Common myeloid progenitor, CD34-positive (primary cell): ENCODE data around the gene GASK1A.

Source experiments
- CTCF ChIA-PET: fragments of 350-600 bp; sonication (Branson Sonifier 250); formaldehyde crosslinking; loops from one replicate; lab custom pipeline; 2021; ENCODE audit warnings: antibody characterized with exemption; lab: Charles Lee
- POLR2A ChIA-PET: fragments of 350-600 bp; sonication (Branson Sonifier 250); formaldehyde crosslinking; loops from one replicate; lab custom pipeline; 2021; ENCODE audit warnings: antibody characterized with exemption; lab: Charles Lee
- DNase-seq, 3 donors: peaks; one replicate each; pipeline versions ENCODE4 v3.0.0 to v3.0.0-alpha.2; 2013
- H3K27ac ChIP-seq, 2 experiments: 1 replicate in 1 of 2; 2 replicates in 1 of 2; pipeline ENCODE4 v1.7.0; 2013; ENCODE audit warnings: inconsistent platforms in 2 of 2, low read length in 2 of 2, mild to moderate bottlenecking in 2 of 2, low read depth in 1 of 2, moderate library complexity in 1 of 2; ENCODE audit not compliant: severe bottlenecking in 2 of 2, insufficient read depth in 1 of 2, poor library complexity in 1 of 2
- H3K27me3 ChIP-seq, 5 experiments: replicated peaks in 2 of 5; 1 replicate in 3 of 5; 2 replicates in 2 of 5; pipeline versions ENCODE4 v1.6.1 to v1.7.0; 2013; ENCODE audit warnings: low read length in 4 of 5, mild to moderate bottlenecking in 2 of 5, moderate library complexity in 2 of 5, inconsistent platforms in 1 of 5; ENCODE audit not compliant: insufficient read depth in 5 of 5, control insufficient read depth in 4 of 5
- H3K36me3 ChIP-seq, 4 experiments: 1 replicate in 2 of 4; 2 replicates in 2 of 4; pipeline versions ENCODE4 v1.6.1 to v1.7.0; 2013; ENCODE audit warnings: low read length in 3 of 4, control low read depth in 1 of 4, mild to moderate bottlenecking in 1 of 4; ENCODE audit not compliant: control insufficient read depth in 4 of 4, insufficient read depth in 4 of 4
- H3K4me1 ChIP-seq, 4 experiments: 1 replicate in 3 of 4; 2 replicates in 1 of 4; pipeline versions ENCODE4 v1.6.1 to v1.7.1; 2013; ENCODE audit warnings: low read length in 3 of 4, mild to moderate bottlenecking in 3 of 4, control low read depth in 1 of 4, inconsistent platforms in 1 of 4, moderate library complexity in 1 of 4; ENCODE audit not compliant: control insufficient read depth in 4 of 4, insufficient read depth in 4 of 4; ENCODE audit errors: control extremely low read depth in 1 of 4
- H3K4me3 ChIP-seq, 7 experiments: 1 replicate in 4 of 7; 2 replicates in 3 of 7; pipeline versions ENCODE4 v1.5.1 to v1.7.0; 2013; ENCODE audit warnings: mild to moderate bottlenecking in 7 of 7, low read length in 6 of 7, moderate library complexity in 6 of 7, inconsistent platforms in 2 of 7, low read depth in 2 of 7, control low read depth in 1 of 7; ENCODE audit not compliant: insufficient read depth in 4 of 7, control insufficient read depth in 1 of 7; ENCODE audit errors: extremely low read depth in 1 of 7
- H3K9me3 ChIP-seq, 5 experiments: 1 replicate in 4 of 5; 2 replicates in 1 of 5; pipeline versions ENCODE4 v1.6.1 to v1.7.1; 2013; ENCODE audit warnings: low read length in 4 of 5, mild to moderate bottlenecking in 2 of 5, inconsistent platforms in 1 of 5, low read depth in 1 of 5, moderate library complexity in 1 of 5; ENCODE audit not compliant: control insufficient read depth in 4 of 5, insufficient read depth in 2 of 5; ENCODE audit errors: control extremely low read depth in 1 of 5
- whole genome bisulfite sequencing: methylation state at CpG from one replicate; pipeline ENCODE4 v1.1.5; 2013; ENCODE audit not compliant: insufficient coverage; 5-methylcytosine and 5-hydroxymethylcytosine counted together

GASK1A gene

DNA sequence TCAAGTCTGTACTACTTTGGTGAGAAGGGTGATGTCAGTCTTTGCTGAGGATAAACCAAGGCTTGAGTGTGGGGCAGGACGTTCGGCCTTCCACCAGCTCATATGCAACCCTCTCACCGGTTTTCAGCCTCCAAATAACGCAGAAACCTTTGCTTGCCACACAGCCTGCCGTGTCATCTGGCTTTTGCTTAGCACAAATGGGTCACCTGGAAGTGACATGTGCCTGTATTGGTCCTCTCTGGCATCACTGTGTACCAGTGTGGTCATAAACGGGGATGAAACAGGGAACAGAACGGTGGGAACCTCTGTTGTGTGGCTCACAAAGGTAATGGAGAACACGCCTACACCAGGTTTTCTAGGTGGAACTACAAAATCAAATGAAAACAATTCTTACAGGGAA is 119.7 kb downstream of the GASK1A start:
- CTCF ChIA-PET = interaction anchor here (1.1 to 1.3 kb wide), 3 partner anchors 16 to 137 kb away, joined by 3 read pairs; no protein-coding TSS in a partner anchor
- H3K27ac ChIP-seq = no peak overlapping the region
- POLR2A ChIA-PET = no interaction called here
- no peaks in the 10 kb centered on the region for H3K27me3 ChIP-seq
- no peak overlapping the region for H3K4me3 ChIP-seq
- H3K4me1 ChIP-seq = no peaks in the 10 kb centered on the region
- no peak for DNase-seq
- 98% methylated on average over 8 of the region's 8 CpGs for WGBS
- no peaks in the 10 kb centered on the region for H3K9me3 ChIP-seq
- no peaks in the 10 kb centered on the region for H3K36me3 ChIP-seq

DNA sequence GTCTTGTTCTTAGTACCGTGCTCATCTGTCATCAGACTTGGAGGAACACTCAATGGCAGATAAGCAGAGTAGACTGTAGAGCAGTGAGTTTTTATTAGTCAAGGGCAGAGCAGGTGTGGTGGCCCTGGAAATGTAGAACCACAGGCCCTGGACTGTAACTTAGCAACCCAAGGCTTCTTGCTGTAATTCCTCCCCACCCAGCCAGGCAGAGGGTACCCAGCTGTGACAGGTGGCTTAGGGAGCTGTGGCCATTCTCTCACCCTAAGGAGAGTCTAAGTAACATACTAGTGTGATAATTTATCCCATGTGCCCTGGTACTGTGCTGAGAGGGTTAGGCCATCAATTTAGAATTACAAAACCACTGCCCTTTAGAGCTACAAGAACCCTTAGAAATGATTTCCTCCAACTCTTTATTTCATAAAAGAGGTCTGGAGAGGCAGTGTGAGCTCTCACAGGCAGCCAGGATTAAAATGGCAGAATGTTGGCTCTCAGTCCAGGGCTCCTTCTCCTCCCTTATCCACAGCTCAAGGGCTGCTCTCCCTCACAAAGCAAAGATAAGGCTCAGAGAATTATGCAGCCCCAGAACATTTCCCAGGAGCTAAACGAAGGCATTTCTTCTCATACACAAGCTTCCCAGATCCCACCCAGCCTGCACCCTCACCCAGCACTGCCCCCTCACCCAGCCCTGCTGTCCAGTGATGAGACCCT is 123.8 kb downstream of the GASK1A start:
- 100% methylated on average over 2 of the region's 2 CpGs for WGBS
- POLR2A ChIA-PET = no interaction called here

DNA sequence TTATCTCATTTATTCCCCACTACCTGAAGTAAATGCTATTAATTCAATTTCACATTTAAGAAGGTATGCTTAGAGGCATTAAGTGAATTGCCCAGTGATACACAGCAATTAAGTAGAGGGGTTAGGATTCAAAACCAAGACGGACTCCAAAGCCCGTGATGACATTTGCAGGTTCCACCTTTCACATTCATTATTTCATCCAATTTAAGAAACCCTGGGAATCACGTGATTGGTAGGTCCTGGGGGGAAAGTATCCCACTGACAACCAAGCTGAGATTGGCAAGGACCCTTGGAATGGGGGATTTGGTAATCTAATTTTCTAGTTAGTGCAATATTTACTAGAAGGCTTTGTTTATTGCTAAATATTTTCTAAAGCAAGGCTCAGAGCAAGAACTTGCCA is 124.9 kb downstream of the GASK1A start:
- Histone ChIP-seq H3K9me3 (no peaks in the 10 kb centered on the region), H3K4me1 (peaks cover 0 to 12% (median 10%) of the 10 kb centered on the region in 4 experiments), H3K27me3 (peaks cover 0 to 2% (median 0%) of the 10 kb centered on the region in 5 experiments), H3K36me3 (no peaks in the 10 kb centered on the region), H3K27ac (no peak overlapping the region), H3K4me3 (no peak overlapping the region)
- 100% methylated on average over 1 of the region's 3 CpGs for WGBS
- no peak for DNase-seq
- POLR2A ChIA-PET = no interaction called here
- CTCF ChIA-PET = no interaction called here

More for the DNA sequence above, 123.8 kb downstream of the GASK1A start:
- H3K27me3 ChIP-seq = peaks cover 0 to 2% (median 0%) of the 10 kb centered on the region in 5 experiments
- CTCF ChIA-PET = interaction anchor here (1.0 to 1.5 kb wide), 2 partner anchors 11 to 17 kb away, joined by 4 read pairs; no protein-coding TSS in a partner anchor
- DNase-seq = no peak
- no peak overlapping the region for H3K27ac ChIP-seq
- no peak overlapping the region for H3K4me3 ChIP-seq
- H3K36me3 ChIP-seq = no peaks in the 10 kb centered on the region
- no peaks in the 10 kb centered on the region for H3K9me3 ChIP-seq
- H3K4me1 ChIP-seq = peaks cover 0 to 12% (median 10%) of the 10 kb centered on the region in 4 experiments

DNA sequence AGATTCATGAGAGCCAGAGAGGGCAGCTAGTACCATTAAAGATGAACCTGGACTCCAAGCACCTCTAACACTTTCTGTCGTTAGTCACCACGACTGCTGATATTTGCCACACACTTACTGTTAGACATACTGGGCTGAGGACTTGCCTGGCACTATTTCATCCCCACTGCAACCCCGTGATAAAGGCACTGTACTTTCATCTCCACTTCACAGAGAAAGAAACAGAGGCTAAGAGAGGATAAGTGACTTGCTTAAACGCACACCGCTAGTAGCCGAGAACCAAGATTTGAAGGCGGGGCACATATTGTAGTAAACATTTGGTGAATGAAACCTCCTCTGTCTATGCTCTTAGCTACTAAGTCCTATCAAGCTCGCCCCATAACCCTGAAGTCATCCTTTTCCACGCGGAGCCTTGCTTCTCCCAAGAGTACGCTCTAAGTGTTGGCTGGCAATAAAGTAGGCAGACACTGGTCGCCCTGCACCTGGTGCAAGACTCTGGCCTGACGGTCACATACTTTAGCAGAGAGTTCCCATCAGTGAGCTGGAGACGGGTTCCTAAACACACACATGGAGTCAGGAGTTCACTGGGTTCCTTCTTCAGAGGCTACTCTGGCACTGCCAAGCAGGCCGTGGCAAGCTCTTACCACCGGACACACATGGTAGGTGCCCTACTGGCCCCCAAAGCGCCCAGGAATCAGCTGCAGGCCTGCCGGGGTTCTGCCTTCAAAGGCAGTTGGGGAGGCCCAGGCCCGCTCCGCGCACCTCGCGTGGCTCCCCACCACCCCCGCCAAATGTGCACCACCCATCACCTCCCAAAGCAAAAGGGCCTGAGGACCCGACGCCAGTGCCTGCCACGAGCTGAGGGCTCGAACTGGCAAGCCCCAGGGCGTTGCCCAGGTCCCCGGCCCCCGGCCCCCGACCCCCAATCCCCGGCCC is 125.8 kb downstream of the GASK1A start:
- H3K36me3 ChIP-seq = no peaks in the 10 kb centered on the region
- H3K9me3 ChIP-seq = no peaks in the 10 kb centered on the region
- DNase-seq = peak in 1 of 3 donors; percentile 46
- CTCF ChIA-PET = interaction anchor here (1.5 kb wide), 1 partner anchor 16 kb away, joined by 5 read pairs; no protein-coding TSS in a partner anchor
- WGBS = 78% methylated on average over 15 of the region's 33 CpGs
- H3K27me3 ChIP-seq = peaks cover 0 to 2% (median 0%) of the 10 kb centered on the region in 5 experiments
- H3K4me3 ChIP-seq = peak overlapping the region in 3 of 7 experiments; percentile 7 to 74 (median 44)
- H3K4me1 ChIP-seq = peaks cover 0 to 12% (median 10%) of the 10 kb centered on the region in 4 experiments
- POLR2A ChIA-PET = no interaction called here
- no peak overlapping the region for H3K27ac ChIP-seq

DNA sequence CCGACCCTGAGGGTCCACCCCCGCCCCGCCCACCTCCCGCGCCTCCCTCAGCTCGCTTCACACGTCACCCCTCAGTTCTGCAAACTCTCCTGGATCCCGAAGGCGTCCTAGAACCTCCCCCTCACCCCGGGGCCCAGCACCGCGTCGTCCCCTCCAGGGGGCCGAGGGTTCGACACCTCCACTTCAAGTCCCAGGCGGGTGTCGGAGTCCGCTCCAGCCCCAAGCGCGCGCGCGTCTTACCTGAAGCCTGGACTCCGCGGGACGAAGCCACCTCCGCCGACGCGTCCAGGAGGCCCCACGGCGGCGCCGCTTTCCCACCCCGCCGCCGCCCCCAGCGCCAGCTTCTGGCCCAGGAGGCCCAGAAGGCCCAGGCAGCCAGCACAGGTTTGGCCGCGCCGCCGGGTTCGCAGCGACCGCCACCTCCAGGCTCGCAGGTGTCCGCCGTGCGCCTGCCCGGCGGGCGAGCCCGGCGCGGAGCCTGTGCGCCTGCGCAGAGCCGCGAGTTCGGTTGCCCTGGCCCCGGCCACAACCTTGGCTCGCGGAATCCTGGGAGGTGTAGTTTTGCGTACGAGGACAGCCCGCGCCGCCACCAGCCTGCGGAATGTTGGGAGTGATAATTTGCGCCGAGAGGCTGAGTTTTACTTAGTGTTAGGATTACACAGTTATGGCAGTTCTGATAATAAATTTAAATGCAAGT is 126.6 kb downstream of the GASK1A start, which contains the start of gene POMGNT2:
Gene POMGNT2 (minus strand): TSS at position 484 of the 697 bp plus-strand sequence. CDS start 24,648 bp downstream, outside the sequence.
- CTCF ChIA-PET = interaction anchor here (1.5 kb wide), 1 partner anchor 17 kb away, joined by 5 read pairs; no protein-coding TSS in a partner anchor
- Histone ChIP-seq H3K4me1 (peaks cover 0 to 12% (median 10%) of the 10 kb centered on the region in 4 experiments), H3K27me3 (peaks cover 0 to 2% (median 0%) of the 10 kb centered on the region in 5 experiments), H3K27ac (no peak within 1 kb of the TSS), H3K9me3 (no peaks in the 10 kb centered on the region), H3K36me3 (no peaks in the 10 kb centered on the region), H3K4me3 (peak within 1 kb of the TSS; percentile 45 to 74 (median 69))
- WGBS = 0% methylated on average over 37 of the region's 71 CpGs
- POLR2A ChIA-PET = no interaction called here
- DNase-seq = peak; percentile 81 to 89 (median 87)

GRCh38 chr3:43106293-43106628 is 127.2 kb downstream of the GASK1A start:
- ChIA-PET POLR2A (no interaction called here), CTCF (no interaction called here)
- DNase-seq = no peak
- H3K27ac ChIP-seq = no peak overlapping the region
- H3K9me3 ChIP-seq = no peaks in the 10 kb centered on the region
- H3K36me3 ChIP-seq = no peaks in the 10 kb centered on the region
- peak overlapping the region in 6 of 7 experiments; percentile 52 to 74 (median 71) for H3K4me3 ChIP-seq
- 0% methylated on average over 2 of the region's 6 CpGs for WGBS
- peaks cover 0 to 2% (median 0%) of the 10 kb centered on the region in 5 experiments for H3K27me3 ChIP-seq
- peaks cover 0 to 12% (median 10%) of the 10 kb centered on the region in 4 experiments for H3K4me1 ChIP-seq
